ENCODE results near the gene NCAPG2. TPM values are rescaled to one million over a fixed set of nuclear protein-coding genes. Genes with fewer than 3 reads are reported as not detected.

The NCAPG2 gene
- total and polyA plus RNA-seq, 2 of the 13 experiments (the other 11 are each of a cell fraction or from before 2014, with no cell fraction given): 15.1 to 30.7 TPM

GRCh38 chr7:158603773-158604755, 100.5 kb downstream of the NCAPG2 start:
- no peaks in the 10 kb centered on the region for H3K9me3 ChIP-seq (ENCODE audit: low read length)
- no peaks in the 10 kb centered on the region for H3K79me2 ChIP-seq (ENCODE audit: insufficient read depth, low read length)
- TF ChIP-seq NFATC3 (CRISPR knock-in tag; IDR thresholded peaks at IDR 0.05) (no peak), ZNF749 (CRISPR knock-in tag; IDR thresholded peaks at IDR 0.05; ENCODE audit: borderline replicate concordance) (no peak), NRL (CRISPR knock-in tag; IDR thresholded peaks at IDR 0.05; ENCODE audit: borderline replicate concordance) (no peak), TBX3 (IDR thresholded peaks at IDR 0.05; ENCODE audit: borderline replicate concordance) (no peak), SCMH1 (CRISPR knock-in tag; IDR thresholded peaks at IDR 0.05; ENCODE audit: borderline replicate concordance) (no peak), ZEB1 (IDR thresholded peaks at IDR 0.05; ENCODE audit: insufficient replicate concordance, low read depth) (no peak), RFX3 (CRISPR knock-in tag; IDR thresholded peaks at IDR 0.05) (no peak), ZNF3 (CRISPR knock-in tag; IDR thresholded peaks at IDR 0.05) (no peak), MED8 (CRISPR knock-in tag; IDR thresholded peaks at IDR 0.05; ENCODE audit: insufficient replicate concordance) (no peak), ZKSCAN1 (IDR thresholded peaks at IDR 0.05; ENCODE audit: low read length) (no peak), ZMYM3 (CRISPR knock-in tag; IDR thresholded peaks at IDR 0.05) (no peak), PCBP1 (IDR thresholded peaks at IDR 0.05; ENCODE audit: borderline replicate concordance, low read depth, low read length) (no peak)
- TF ChIP-seq, protein P1, sequence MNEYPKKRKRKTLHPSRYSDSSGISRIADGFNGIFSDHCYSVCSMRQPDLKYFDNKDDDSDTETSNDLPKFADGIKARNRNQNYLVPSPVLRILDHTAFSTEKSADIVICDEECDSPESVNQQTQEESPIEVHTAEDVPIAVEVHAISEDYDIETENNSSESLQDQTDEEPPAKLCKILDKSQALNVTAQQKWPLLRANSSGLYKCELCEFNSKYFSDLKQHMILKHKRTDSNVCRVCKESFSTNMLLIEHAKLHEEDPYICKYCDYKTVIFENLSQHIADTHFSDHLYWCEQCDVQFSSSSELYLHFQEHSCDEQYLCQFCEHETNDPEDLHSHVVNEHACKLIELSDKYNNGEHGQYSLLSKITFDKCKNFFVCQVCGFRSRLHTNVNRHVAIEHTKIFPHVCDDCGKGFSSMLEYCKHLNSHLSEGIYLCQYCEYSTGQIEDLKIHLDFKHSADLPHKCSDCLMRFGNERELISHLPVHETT (CRISPR knock-in tag; conservative IDR thresholded peaks at IDR 0.05): no peak
- TF ChIP-seq, protein P2, sequence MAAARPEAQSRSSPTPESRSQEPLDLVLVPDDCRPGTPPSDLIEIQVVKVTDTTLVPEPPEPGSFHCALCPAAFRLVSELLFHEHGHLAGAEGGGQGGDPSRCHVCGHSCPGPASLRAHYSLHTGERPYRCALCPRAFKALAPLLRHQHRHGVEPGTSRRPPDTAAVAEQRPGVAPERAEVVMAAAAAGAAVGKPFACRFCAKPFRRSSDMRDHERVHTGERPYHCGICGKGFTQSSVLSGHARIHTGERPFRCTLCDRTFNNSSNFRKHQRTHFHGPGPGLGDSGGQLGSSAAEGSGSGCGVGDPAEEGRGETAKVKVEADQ (CRISPR knock-in tag; IDR thresholded peaks at IDR 0.05; ENCODE audit: borderline replicate concordance): no peak
- TF ChIP-seq, protein P3, sequence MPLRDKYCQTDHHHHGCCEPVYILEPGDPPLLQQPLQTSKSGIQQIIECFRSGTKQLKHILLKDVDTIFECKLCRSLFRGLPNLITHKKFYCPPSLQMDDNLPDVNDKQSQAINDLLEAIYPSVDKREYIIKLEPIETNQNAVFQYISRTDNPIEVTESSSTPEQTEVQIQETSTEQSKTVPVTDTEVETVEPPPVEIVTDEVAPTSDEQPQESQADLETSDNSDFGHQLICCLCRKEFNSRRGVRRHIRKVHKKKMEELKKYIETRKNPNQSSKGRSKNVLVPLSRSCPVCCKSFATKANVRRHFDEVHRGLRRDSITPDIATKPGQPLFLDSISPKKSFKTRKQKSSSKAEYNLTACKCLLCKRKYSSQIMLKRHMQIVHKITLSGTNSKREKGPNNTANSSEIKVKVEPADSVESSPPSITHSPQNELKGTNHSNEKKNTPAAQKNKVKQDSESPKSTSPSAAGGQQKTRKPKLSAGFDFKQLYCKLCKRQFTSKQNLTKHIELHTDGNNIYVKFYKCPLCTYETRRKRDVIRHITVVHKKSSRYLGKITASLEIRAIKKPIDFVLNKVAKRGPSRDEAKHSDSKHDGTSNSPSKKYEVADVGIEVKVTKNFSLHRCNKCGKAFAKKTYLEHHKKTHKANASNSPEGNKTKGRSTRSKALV (CRISPR knock-in tag; IDR thresholded peaks at IDR 0.05): no peak
- intact Hi-C loops (cut with micrococcal nuclease; ENCODE audit: unreplicated experiment) (no loop called here), in situ Hi-C loops (cut with HindIII; ENCODE audit: extremely low pct_ligation_motif_present, low pct_unique_long_range_greater_than_20kb) (no loop called here)
- H3K27me3 ChIP-seq (ENCODE audit: control insufficient read depth in 1 of 2, insufficient read depth in 2 of 2, low read length in 2 of 2): no peaks in the 10 kb centered on the region
- H2AFZ ChIP-seq (ENCODE audit: low read length): no peak overlapping the region
- FAIRE-seq (no peak), DNase-seq (ENCODE audit: low spot score) (no peak), ATAC-seq (no peak)
- H3K9ac ChIP-seq (ENCODE audit: insufficient read depth, low read depth, low read length): no peak overlapping the region
- H3K4me3 ChIP-seq (replicated peaks in 1 of 3; ENCODE audit: insufficient read depth in 1 of 3, low read depth in 2 of 3, low read length in 3 of 3): no peak overlapping the region
- H3K4me2 ChIP-seq (ENCODE audit: low read depth, low read length): no peak overlapping the region
- H3K36me3 ChIP-seq (replicated peaks in 1 of 2; ENCODE audit: control insufficient read depth in 1 of 2, insufficient read depth in 2 of 2, low read length in 2 of 2): no peaks in the 10 kb centered on the region
- no peaks in the 10 kb centered on the region for H4K20me1 ChIP-seq (ENCODE audit: insufficient read depth, low read length)
- ChIA-PET CTCF (ENCODE audit: low intra/inter-chr PET ratio, low total read pairs) (no interaction called here), POLR2A (no interaction called here)
- no peak overlapping the region for H3K27ac ChIP-seq (ENCODE audit: extremely low read length, insufficient read depth, low read length)
- H3K4me1 ChIP-seq (ENCODE audit: insufficient read depth, low read length): no peaks in the 10 kb centered on the region
- BruUV-seq (replicated peaks): no TSS peak
- 94% methylated on average over 7 of the region's 23 CpGs for WGBS (ENCODE audit: low lambda C conversion rate)

All from HepG2 (cell line).